Bronchial epithelial cell (primary cell): Measurements from ENCODE around the gene DOK1. TPM values are rescaled to one million over a fixed set of nuclear protein-coding genes. Genes with fewer than 3 reads are reported as not detected.
A peak's percentile ranks its signal among the peaks of the same experiment; 100 is the strongest.

Source experiments
- DNase-seq: peaks from one replicate; pipeline ENCODE4 v3.0.0-alpha.2; 2010; ENCODE audit warnings: low read depth
- FAIRE-seq: peaks from 2 replicates; lab custom pipeline; 2011; peaks lifted over from hg19 to GRCh38; lab: Jason Lieb, UNC
- H3K27me3 ChIP-seq: 2 replicates; pipeline ENCODE4 v1.5.1; 2011; ENCODE audit warnings: low read length; ENCODE audit not compliant: control insufficient read depth, insufficient read depth
- H3K36me3 ChIP-seq: 2 replicates; pipeline ENCODE4 v1.5.1; 2011; ENCODE audit warnings: low read length; ENCODE audit not compliant: control insufficient read depth, insufficient read depth
- H3K4me3 ChIP-seq: 2 replicates; pipeline ENCODE4 v1.5.1; 2011; ENCODE audit warnings: mild to moderate bottlenecking, low read depth, low read length, control low read depth
- total RNA-seq: library from RNA; depleted of rRNA; stranded (reverse); fragments of >200 nt; gene quantifications from 2 replicates; pipeline ENCODE4 v1.2.1, GENCODE V29; 2014
- TF ChIP-seq, protein P1 (sequence below): IDR thresholded peaks from 2 replicates; pipeline ENCODE4 v1.5.1; 2011; ENCODE audit warnings: mild to moderate bottlenecking, moderate library complexity, low read length, control low read depth, inconsistent platforms; ENCODE audit not compliant: insufficient read depth, severe bottlenecking

DOK1 gene
- total RNA-seq, 1 donor from 2014 or later = 1.1 TPM

GRCh38 chr2:74533464-74533863, 21.1 kb upstream of the DOK1 start:
- Histone ChIP-seq H3K4me3 (no peak overlapping the region), H3K27me3 (no peaks in the 10 kb centered on the region), H3K36me3 (peaks cover 7% of the 10 kb centered on the region)
- no peak for DNase-seq
- TF ChIP-seq, protein P1, sequence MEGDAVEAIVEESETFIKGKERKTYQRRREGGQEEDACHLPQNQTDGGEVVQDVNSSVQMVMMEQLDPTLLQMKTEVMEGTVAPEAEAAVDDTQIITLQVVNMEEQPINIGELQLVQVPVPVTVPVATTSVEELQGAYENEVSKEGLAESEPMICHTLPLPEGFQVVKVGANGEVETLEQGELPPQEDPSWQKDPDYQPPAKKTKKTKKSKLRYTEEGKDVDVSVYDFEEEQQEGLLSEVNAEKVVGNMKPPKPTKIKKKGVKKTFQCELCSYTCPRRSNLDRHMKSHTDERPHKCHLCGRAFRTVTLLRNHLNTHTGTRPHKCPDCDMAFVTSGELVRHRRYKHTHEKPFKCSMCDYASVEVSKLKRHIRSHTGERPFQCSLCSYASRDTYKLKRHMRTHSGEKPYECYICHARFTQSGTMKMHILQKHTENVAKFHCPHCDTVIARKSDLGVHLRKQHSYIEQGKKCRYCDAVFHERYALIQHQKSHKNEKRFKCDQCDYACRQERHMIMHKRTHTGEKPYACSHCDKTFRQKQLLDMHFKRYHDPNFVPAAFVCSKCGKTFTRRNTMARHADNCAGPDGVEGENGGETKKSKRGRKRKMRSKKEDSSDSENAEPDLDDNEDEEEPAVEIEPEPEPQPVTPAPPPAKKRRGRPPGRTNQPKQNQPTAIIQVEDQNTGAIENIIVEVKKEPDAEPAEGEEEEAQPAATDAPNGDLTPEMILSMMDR = no peak
- no peak for FAIRE-seq

GRCh38 chr2:74534411-74534810, 20.1 kb upstream of the DOK1 start:
- Histone ChIP-seq H3K27me3 (no peaks in the 10 kb centered on the region), H3K36me3 (peaks cover 7% of the 10 kb centered on the region), H3K4me3 (no peak overlapping the region)
- TF ChIP-seq, protein P1 = no peak
- no peak for DNase-seq
- FAIRE-seq = no peak

GRCh38 chr2:74535440-74535965, 19.0 kb upstream of the DOK1 start:
- FAIRE-seq (no peak), DNase-seq (no peak)
- Histone ChIP-seq H3K27me3 (no peaks in the 10 kb centered on the region), H3K4me3 (no peak overlapping the region), H3K36me3 (peaks cover 7% of the 10 kb centered on the region)
- TF ChIP-seq, protein P1 = no peak

GRCh38 chr2:74536166-74536950, 18.2 kb upstream of the DOK1 start:
- no peaks in the 10 kb centered on the region for H3K27me3 ChIP-seq
- TF ChIP-seq, protein P1 = no peak
- no peak for FAIRE-seq
- H3K4me3 ChIP-seq = no peak overlapping the region
- H3K36me3 ChIP-seq = peaks cover 7% of the 10 kb centered on the region
- DNase-seq = no peak

DNA sequence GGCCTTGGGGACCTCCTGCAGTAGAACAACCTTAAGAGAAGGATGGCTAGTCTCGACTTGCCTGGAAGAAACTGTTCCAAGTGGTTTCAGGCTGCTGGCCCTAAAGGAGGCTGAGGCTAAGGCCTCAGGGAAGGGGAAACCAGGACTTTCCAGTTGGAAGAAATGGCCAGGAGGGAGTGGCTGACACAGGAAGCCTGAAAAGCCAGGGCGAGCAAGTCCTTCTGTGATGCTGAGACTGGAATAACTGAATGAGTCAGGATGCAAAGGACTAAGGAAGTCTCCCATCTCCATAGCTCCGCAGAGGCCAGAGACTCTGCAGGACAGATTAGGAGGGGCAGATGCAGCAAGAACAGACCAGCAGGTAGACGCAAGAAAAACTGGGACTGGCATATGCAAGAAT, 17.4 kb upstream of the DOK1 start:
- peaks cover 7% of the 10 kb centered on the region for H3K36me3 ChIP-seq
- H3K4me3 ChIP-seq = no peak overlapping the region
- FAIRE-seq (no peak), DNase-seq (peak; percentile 77)
- no peaks in the 10 kb centered on the region for H3K27me3 ChIP-seq
- TF ChIP-seq, protein P1 = no peak
